ENCODE measurements around the gene ABTB1. TPM values are rescaled to one million over a fixed set of nuclear protein-coding genes. Genes with fewer than 3 reads are reported as not detected.

The ABTB1 gene
- polyA plus RNA-seq, 1 donor from 2014 or later: 2.0 TPM

DNA sequence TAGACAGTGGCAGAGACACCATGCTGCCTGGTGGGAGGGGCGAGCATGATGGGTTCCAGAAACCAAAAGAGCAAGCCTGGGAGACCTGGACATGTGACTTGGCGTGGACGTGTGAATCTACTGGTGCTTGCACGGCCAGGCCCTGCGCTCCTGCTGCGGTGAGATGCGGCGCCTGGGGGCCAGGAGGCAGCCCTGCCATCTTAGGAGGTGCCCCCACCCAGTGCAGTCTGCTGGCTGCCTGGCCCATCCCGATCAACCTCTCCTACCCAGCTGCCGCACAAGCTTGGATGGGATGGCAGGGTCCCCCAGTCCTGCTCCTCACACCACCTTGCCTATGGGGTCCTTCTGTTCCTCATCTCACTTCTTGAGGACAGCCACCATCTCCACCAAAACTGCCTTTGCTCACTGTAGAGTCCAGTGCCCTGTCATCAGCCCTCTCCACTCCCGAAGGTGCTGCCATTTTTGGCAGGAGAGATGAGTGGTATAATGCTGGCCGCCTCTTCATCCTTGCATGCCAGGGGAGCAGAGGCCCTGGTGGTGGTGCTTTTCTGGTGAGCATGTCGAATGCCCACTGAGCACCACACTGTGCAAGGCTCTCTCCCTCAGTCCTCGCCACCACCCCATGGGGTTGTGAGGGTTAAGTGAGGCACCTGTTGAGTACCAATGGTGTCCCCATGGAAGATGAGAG, 3.1 kb upstream of the ABTB1 start:
- Histone ChIP-seq H3K9ac (ENCODE audit: low read length) (no peak overlapping the region), H4K20me1 (ENCODE audit: insufficient read depth) (no peaks in the 10 kb centered on the region), H3K9me2 (ENCODE audit: insufficient read depth, low read length) (no peaks in the 10 kb centered on the region), H3K79me2 (replicated peaks; ENCODE audit: insufficient read depth, low read length) (no peaks in the 10 kb centered on the region), H3K27ac (ENCODE audit: low read length) (no peak overlapping the region), H3F3A (ENCODE audit: insufficient read depth, low read length, poor library complexity, severe bottlenecking) (no peaks in the 10 kb centered on the region), H3K4me2 (ENCODE audit: low read length) (no peak overlapping the region), H2AFZ (ENCODE audit: low read depth, low read length) (no peak overlapping the region), H3K4me3 (ENCODE audit: low read length) (no peak overlapping the region), H3K27me3 (ENCODE audit: insufficient read depth, low read depth, low read length) (no peaks in the 10 kb centered on the region), H3K9me3 (ENCODE audit: low read length) (no peaks in the 10 kb centered on the region), H3K36me3 (ENCODE audit: insufficient read depth, low read length) (peaks cover 3% of the 10 kb centered on the region)
- no peak for TF ChIP-seq TAF1 (IDR thresholded peaks at IDR 0.05; ENCODE audit: low read depth)
- TF ChIP-seq MXI1 (conservative IDR thresholded peaks at IDR 0.05; ENCODE audit: poor library complexity, severe bottlenecking): no peak

DNA sequence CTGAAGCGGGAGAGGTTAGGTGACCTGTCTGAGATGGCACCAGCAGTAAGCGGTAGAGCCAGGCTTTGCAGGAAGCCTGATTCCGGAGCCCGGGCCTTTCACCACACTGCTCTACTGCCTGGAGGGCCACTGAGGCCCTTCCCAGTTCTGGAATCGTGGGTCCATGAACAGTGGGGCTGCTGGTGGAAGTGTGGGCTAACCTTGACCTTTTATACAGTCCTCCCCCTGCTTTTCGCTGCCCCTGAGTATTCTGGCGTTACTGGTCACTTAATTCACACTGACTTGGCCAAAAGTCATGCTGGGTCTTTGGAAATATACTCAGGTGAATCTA, 2.6 kb upstream of the ABTB1 start:
- TF ChIP-seq EP300 (conservative IDR thresholded peaks at IDR 0.05; ENCODE audit: poor library complexity, severe bottlenecking): no peak
- no peak for TF ChIP-seq MXI1 (conservative IDR thresholded peaks at IDR 0.05; ENCODE audit: poor library complexity, severe bottlenecking)
- no peak for TF ChIP-seq SMC3 (conservative IDR thresholded peaks at IDR 0.05; ENCODE audit: poor library complexity)
- TF ChIP-seq TAF1 (IDR thresholded peaks at IDR 0.05; ENCODE audit: low read depth): no peak
- no peak for TF ChIP-seq RAD21 (conservative IDR thresholded peaks at IDR 0.05)
- TF ChIP-seq, protein P1, sequence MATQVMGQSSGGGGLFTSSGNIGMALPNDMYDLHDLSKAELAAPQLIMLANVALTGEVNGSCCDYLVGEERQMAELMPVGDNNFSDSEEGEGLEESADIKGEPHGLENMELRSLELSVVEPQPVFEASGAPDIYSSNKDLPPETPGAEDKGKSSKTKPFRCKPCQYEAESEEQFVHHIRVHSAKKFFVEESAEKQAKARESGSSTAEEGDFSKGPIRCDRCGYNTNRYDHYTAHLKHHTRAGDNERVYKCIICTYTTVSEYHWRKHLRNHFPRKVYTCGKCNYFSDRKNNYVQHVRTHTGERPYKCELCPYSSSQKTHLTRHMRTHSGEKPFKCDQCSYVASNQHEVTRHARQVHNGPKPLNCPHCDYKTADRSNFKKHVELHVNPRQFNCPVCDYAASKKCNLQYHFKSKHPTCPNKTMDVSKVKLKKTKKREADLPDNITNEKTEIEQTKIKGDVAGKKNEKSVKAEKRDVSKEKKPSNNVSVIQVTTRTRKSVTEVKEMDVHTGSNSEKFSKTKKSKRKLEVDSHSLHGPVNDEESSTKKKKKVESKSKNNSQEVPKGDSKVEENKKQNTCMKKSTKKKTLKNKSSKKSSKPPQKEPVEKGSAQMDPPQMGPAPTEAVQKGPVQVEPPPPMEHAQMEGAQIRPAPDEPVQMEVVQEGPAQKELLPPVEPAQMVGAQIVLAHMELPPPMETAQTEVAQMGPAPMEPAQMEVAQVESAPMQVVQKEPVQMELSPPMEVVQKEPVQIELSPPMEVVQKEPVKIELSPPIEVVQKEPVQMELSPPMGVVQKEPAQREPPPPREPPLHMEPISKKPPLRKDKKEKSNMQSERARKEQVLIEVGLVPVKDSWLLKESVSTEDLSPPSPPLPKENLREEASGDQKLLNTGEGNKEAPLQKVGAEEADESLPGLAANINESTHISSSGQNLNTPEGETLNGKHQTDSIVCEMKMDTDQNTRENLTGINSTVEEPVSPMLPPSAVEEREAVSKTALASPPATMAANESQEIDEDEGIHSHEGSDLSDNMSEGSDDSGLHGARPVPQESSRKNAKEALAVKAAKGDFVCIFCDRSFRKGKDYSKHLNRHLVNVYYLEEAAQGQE (IDR thresholded peaks at IDR 0.05; ENCODE audit: borderline replicate concordance): no peak
- TF ChIP-seq POLR2AphosphoS5 (IDR thresholded peaks at IDR 0.05): no peak
- TF ChIP-seq, protein P2, sequence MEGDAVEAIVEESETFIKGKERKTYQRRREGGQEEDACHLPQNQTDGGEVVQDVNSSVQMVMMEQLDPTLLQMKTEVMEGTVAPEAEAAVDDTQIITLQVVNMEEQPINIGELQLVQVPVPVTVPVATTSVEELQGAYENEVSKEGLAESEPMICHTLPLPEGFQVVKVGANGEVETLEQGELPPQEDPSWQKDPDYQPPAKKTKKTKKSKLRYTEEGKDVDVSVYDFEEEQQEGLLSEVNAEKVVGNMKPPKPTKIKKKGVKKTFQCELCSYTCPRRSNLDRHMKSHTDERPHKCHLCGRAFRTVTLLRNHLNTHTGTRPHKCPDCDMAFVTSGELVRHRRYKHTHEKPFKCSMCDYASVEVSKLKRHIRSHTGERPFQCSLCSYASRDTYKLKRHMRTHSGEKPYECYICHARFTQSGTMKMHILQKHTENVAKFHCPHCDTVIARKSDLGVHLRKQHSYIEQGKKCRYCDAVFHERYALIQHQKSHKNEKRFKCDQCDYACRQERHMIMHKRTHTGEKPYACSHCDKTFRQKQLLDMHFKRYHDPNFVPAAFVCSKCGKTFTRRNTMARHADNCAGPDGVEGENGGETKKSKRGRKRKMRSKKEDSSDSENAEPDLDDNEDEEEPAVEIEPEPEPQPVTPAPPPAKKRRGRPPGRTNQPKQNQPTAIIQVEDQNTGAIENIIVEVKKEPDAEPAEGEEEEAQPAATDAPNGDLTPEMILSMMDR (IDR thresholded peaks at IDR 0.05; ENCODE audit: poor library complexity, severe bottlenecking): no peak
- Histone ChIP-seq H3K27ac (ENCODE audit: low read length) (no peak overlapping the region), H3K4me3 (ENCODE audit: low read length) (no peak overlapping the region), H3K79me2 (replicated peaks; ENCODE audit: insufficient read depth, low read length) (no peaks in the 10 kb centered on the region), H3K9me2 (ENCODE audit: insufficient read depth, low read length) (no peaks in the 10 kb centered on the region), H3K9ac (ENCODE audit: low read length) (no peak overlapping the region), H3K36me3 (ENCODE audit: insufficient read depth, low read length) (peaks cover 3% of the 10 kb centered on the region), H3K27me3 (ENCODE audit: insufficient read depth, low read depth, low read length) (no peaks in the 10 kb centered on the region), H3F3A (ENCODE audit: insufficient read depth, low read length, poor library complexity, severe bottlenecking) (no peaks in the 10 kb centered on the region), H3K9me3 (ENCODE audit: low read length) (no peaks in the 10 kb centered on the region), H4K20me1 (ENCODE audit: insufficient read depth) (no peaks in the 10 kb centered on the region), H2AFZ (ENCODE audit: low read depth, low read length) (no peak overlapping the region), H3K4me2 (ENCODE audit: low read length) (no peak overlapping the region)
